CD4-positive, CD25-positive, alpha-beta regulatory T cell (primary cell): Measurements from ENCODE around the gene AP2B1. TPM values are rescaled to one million over a fixed set of nuclear protein-coding genes. Genes with fewer than 3 reads are reported as not detected.

ENCODE experiments used
- ATAC-seq, 2 donors: fragments of 150-1000 bp; cut with Tn5 transposase; one replicate each; pipeline ENCODE4 v1.10.0; 2021; ENCODE audit warnings: low read depth in 2 of 2, moderate number of reproducible peaks in 2 of 2, moderate library complexity in 1 of 2
- DNase-seq, 3 donors: peaks; one replicate each; pipeline versions ENCODE4 v3.0.0 to v3.0.0-alpha.2; 2012 to 2022; ENCODE audit warnings: mixed read lengths in 1 of 3
- H3K27ac ChIP-seq: one replicate; pipeline ENCODE4 v1.7.0; 2013; ENCODE audit warnings: mild to moderate bottlenecking, low read length; ENCODE audit not compliant: insufficient read depth, poor library complexity, severe bottlenecking
- H3K27me3 ChIP-seq: one replicate; pipeline ENCODE4 v1.7.0; 2013; ENCODE audit warnings: low read length; ENCODE audit not compliant: control insufficient read depth, insufficient read depth
- H3K36me3 ChIP-seq: one replicate; pipeline ENCODE4 v1.7.0; 2013; ENCODE audit warnings: mild to moderate bottlenecking, low read length, moderate library complexity; ENCODE audit not compliant: control insufficient read depth, insufficient read depth
- H3K4me1 ChIP-seq: 2 replicates; pipeline ENCODE4 v1.7.0; 2013; ENCODE audit warnings: mild to moderate bottlenecking, low read length; ENCODE audit not compliant: insufficient read depth, control insufficient read depth, poor library complexity, severe bottlenecking
- H3K4me3 ChIP-seq: one replicate; pipeline ENCODE4 v1.7.0; 2013; ENCODE audit warnings: low read depth, mild to moderate bottlenecking, low read length, moderate library complexity
- H3K9me3 ChIP-seq, 2 experiments: 1 replicate in 1 of 2; 2 replicates in 1 of 2; pipeline ENCODE4 v1.7.0; 2013; ENCODE audit warnings: low read length in 2 of 2, mild to moderate bottlenecking in 1 of 2, moderate library complexity in 1 of 2; ENCODE audit not compliant: control insufficient read depth in 2 of 2
- H3K27ac Mint-ChIP-seq, 3 donors: one replicate each; pipeline ENCODE4 v1.8.0; 2020 to 2022; ENCODE audit warnings: mild to moderate bottlenecking in 3 of 3, mixed read lengths in 3 of 3, moderate library complexity in 2 of 3
- H3K27me3 Mint-ChIP-seq: one replicate; pipeline ENCODE4 v1.8.0; 2022; ENCODE audit warnings: mild to moderate bottlenecking, mixed read lengths
- H3K36me3 Mint-ChIP-seq: one replicate; pipeline ENCODE4 v1.8.0; 2020; ENCODE audit warnings: mixed read lengths
- H3K4me1 Mint-ChIP-seq, 4 donors: one replicate each; pipeline ENCODE4 v1.8.0; 2020 to 2022; ENCODE audit warnings: mixed read lengths in 4 of 4, mild to moderate bottlenecking in 1 of 4
- H3K4me3 Mint-ChIP-seq, 4 donors: one replicate each; pipeline ENCODE4 v1.8.0; 2020 to 2022; ENCODE audit warnings: mild to moderate bottlenecking in 4 of 4, mixed read lengths in 4 of 4, moderate library complexity in 3 of 4
- H3K9me3 Mint-ChIP-seq, 7 donors: one replicate each; pipeline ENCODE4 v1.8.0; 2020 to 2022; ENCODE audit warnings: mixed read lengths in 7 of 7, mild to moderate bottlenecking in 3 of 7, moderate library complexity in 2 of 7
- polyA plus RNA-seq, 4 donors: library from polyadenylated mRNA; unstranded; fragments of 300-500 nt; fragmentation: Illumina TruSeq; gene quantifications; one replicate each; pipeline ENCODE4 v1.2.3, GENCODE V29; 2021
- total RNA-seq: library from RNA; stranded (reverse); gene quantifications from one replicate; pipeline ENCODE4 v1.2.3, GENCODE V29; 2022

Gene AP2B1
- total and polyA plus RNA-seq, 5 donors from 2014 or later: 59.8 to 133 (median 85.3) TPM

- no peaks in the 10 kb centered on the region for H3K27me3 ChIP-seq
- H3K4me1 Mint-ChIP-seq: peaks cover 7 to 28% (median 11%) of the 10 kb centered on the region in 4 donors
- peaks cover 23% of the 10 kb centered on the region for H3K27me3 Mint-ChIP-seq
- no peak overlapping the region for H3K4me3 ChIP-seq
- no peak for ATAC-seq
- H3K36me3 ChIP-seq: no peaks in the 10 kb centered on the region
- no peaks in the 10 kb centered on the region for H3K9me3 Mint-ChIP-seq
- H3K4me1 ChIP-seq: peaks cover 7% of the 10 kb centered on the region
- no peak overlapping the region for H3K27ac ChIP-seq
- no peaks in the 10 kb centered on the region for H3K9me3 ChIP-seq
- H3K27ac Mint-ChIP-seq: no peak overlapping the region
- no peak for DNase-seq
- peak overlapping the region in 3 of 4 donors; percentile 52 to 81 (median 78) for H3K4me3 Mint-ChIP-seq
- H3K36me3 Mint-ChIP-seq: peaks cover 13% of the 10 kb centered on the region
These were observed 145.6 kb downstream of the AP2B1 start for GRCh38 chr17:35732806-35733136.

- H3K4me1 ChIP-seq: peaks cover 7% of the 10 kb centered on the region
- H3K27ac ChIP-seq: no peak overlapping the region
- ATAC-seq: no peak
- peaks cover 23% of the 10 kb centered on the region for H3K27me3 Mint-ChIP-seq
- no peaks in the 10 kb centered on the region for H3K9me3 ChIP-seq
- no peak overlapping the region for H3K4me3 ChIP-seq
- H3K27me3 ChIP-seq: no peaks in the 10 kb centered on the region
- peaks cover 7% of the 10 kb centered on the region for H3K36me3 Mint-ChIP-seq
- no peak for DNase-seq
- peaks cover 7 to 28% (median 11%) of the 10 kb centered on the region in 4 donors for H3K4me1 Mint-ChIP-seq
- H3K4me3 Mint-ChIP-seq: no peak overlapping the region
- no peaks in the 10 kb centered on the region for H3K36me3 ChIP-seq
- H3K9me3 Mint-ChIP-seq: no peaks in the 10 kb centered on the region
- no peak overlapping the region for H3K27ac Mint-ChIP-seq
These were observed 146.2 kb downstream of the AP2B1 start for GRCh38 chr17:35733366-35733765.

GRCh38 chr17:35734396-35734795 lies 147.3 kb downstream of the AP2B1 start:
- Histone ChIP-seq H3K27ac (no peak overlapping the region), H3K36me3 (no peaks in the 10 kb centered on the region), H3K9me3 (no peaks in the 10 kb centered on the region), H3K27me3 (no peaks in the 10 kb centered on the region), H3K4me1 (peaks cover 7% of the 10 kb centered on the region), H3K4me3 (no peak overlapping the region)
- Mint-ChIP-seq H3K27ac (peak overlapping the region in 1 of 3 donors; percentile 21), H3K36me3 (no peaks in the 10 kb centered on the region), H3K9me3 (no peaks in the 10 kb centered on the region), H3K4me1 (peaks cover 7 to 23% (median 10%) of the 10 kb centered on the region in 4 donors), H3K4me3 (peak overlapping the region in 1 of 4 donors; percentile 11), H3K27me3 (peaks cover 24% of the 10 kb centered on the region)
- DNase-seq (no peak), ATAC-seq (no peak)

- H3K36me3 Mint-ChIP-seq: no peaks in the 10 kb centered on the region
- no peak overlapping the region for H3K27ac ChIP-seq
- no peaks in the 10 kb centered on the region for H3K27me3 ChIP-seq
- H3K9me3 ChIP-seq: no peaks in the 10 kb centered on the region
- no peaks in the 10 kb centered on the region for H3K36me3 ChIP-seq
- peaks cover 7% of the 10 kb centered on the region for H3K4me1 ChIP-seq
- H3K4me3 Mint-ChIP-seq: peak overlapping the region in 1 of 4 donors; percentile 32
- no peak overlapping the region for H3K4me3 ChIP-seq
- H3K4me1 Mint-ChIP-seq: peaks cover 7 to 19% (median 9%) of the 10 kb centered on the region in 4 donors
- DNase-seq: no peak
- peaks cover 33% of the 10 kb centered on the region for H3K27me3 Mint-ChIP-seq
- ATAC-seq: no peak
- no peaks in the 10 kb centered on the region for H3K9me3 Mint-ChIP-seq
- H3K27ac Mint-ChIP-seq: no peak overlapping the region
These were observed 148.1 kb downstream of the AP2B1 start for GRCh38 chr17:35735036-35735805.

GRCh38 chr17:35736236-35736635 lies 149.1 kb downstream of the AP2B1 start:
- H3K36me3 Mint-ChIP-seq: no peaks in the 10 kb centered on the region
- peaks cover 0 to 13% (median under 1%) of the 10 kb centered on the region in 4 donors for H3K4me1 Mint-ChIP-seq
- Histone ChIP-seq H3K4me3 (no peak overlapping the region), H3K4me1 (peaks cover 4% of the 10 kb centered on the region), H3K36me3 (no peaks in the 10 kb centered on the region), H3K27me3 (no peaks in the 10 kb centered on the region), H3K9me3 (no peaks in the 10 kb centered on the region), H3K27ac (no peak overlapping the region)
- ATAC-seq (no peak), DNase-seq (no peak)
- no peak overlapping the region for H3K4me3 Mint-ChIP-seq
- peaks cover 26% of the 10 kb centered on the region for H3K27me3 Mint-ChIP-seq
- no peak overlapping the region for H3K27ac Mint-ChIP-seq
- H3K9me3 Mint-ChIP-seq: no peaks in the 10 kb centered on the region

GRCh38 chr17:35738519-35739133 lies 151.5 kb downstream of the AP2B1 start:
- peaks cover 4% of the 10 kb centered on the region for H3K27me3 ChIP-seq
- peaks cover 0 to 11% (median 1%) of the 10 kb centered on the region in 4 donors for H3K4me1 Mint-ChIP-seq
- DNase-seq: no peak
- no peaks in the 10 kb centered on the region for H3K36me3 ChIP-seq
- H3K4me3 Mint-ChIP-seq: no peak overlapping the region
- H3K9me3 Mint-ChIP-seq: peaks cover 0 to under 1% (median 0%) of the 10 kb centered on the region in 7 donors
- H3K27me3 Mint-ChIP-seq: peaks cover 42% of the 10 kb centered on the region
- no peaks in the 10 kb centered on the region for H3K9me3 ChIP-seq
- no peak overlapping the region for H3K4me3 ChIP-seq
- H3K4me1 ChIP-seq: peaks cover 6% of the 10 kb centered on the region
- no peak for ATAC-seq
- no peak overlapping the region for H3K27ac ChIP-seq
- H3K27ac Mint-ChIP-seq: no peak overlapping the region
- no peaks in the 10 kb centered on the region for H3K36me3 Mint-ChIP-seq

- Histone ChIP-seq H3K27me3 (peaks cover 4% of the 10 kb centered on the region), H3K4me1 (peaks cover 6% of the 10 kb centered on the region), H3K27ac (no peak overlapping the region), H3K9me3 (no peaks in the 10 kb centered on the region), H3K4me3 (no peak overlapping the region), H3K36me3 (no peaks in the 10 kb centered on the region)
- H3K36me3 Mint-ChIP-seq: no peaks in the 10 kb centered on the region
- peaks cover 0 to 3% (median 0%) of the 10 kb centered on the region in 7 donors for H3K9me3 Mint-ChIP-seq
- DNase-seq (no peak), ATAC-seq (no peak)
- H3K27me3 Mint-ChIP-seq: peaks cover 41% of the 10 kb centered on the region
- no peak overlapping the region for H3K4me3 Mint-ChIP-seq
- H3K4me1 Mint-ChIP-seq: peaks cover 0 to 11% (median 1%) of the 10 kb centered on the region in 4 donors
- H3K27ac Mint-ChIP-seq: no peak overlapping the region
These were observed 153.1 kb downstream of the AP2B1 start for GRCh38 chr17:35740216-35740615.
